ENCODE data around the gene AK1. TPM values are rescaled to one million over a fixed set of nuclear protein-coding genes. Genes with fewer than 3 reads are reported as not detected.

The AK1 gene
- total and polyA plus RNA-seq, 4 donors: 63.8 to 386 (median 113) TPM

GRCh38 chr9:127912882-127913281, 35.4 kb upstream of the AK1 start:
- DNase-seq (peak; percentile 49 to 83 (median 68)), ATAC-seq (ENCODE audit: insufficient read depth, low FRiP score) (peak; percentile 13)
- Histone ChIP-seq H3K36me3 (ENCODE audit: control insufficient read depth in 4 of 4, insufficient read depth in 4 of 4, low read length in 4 of 4) (peaks cover 2 to 34% (median 4%) of the 10 kb centered on the region in 4 donors), H3K4me1 (ENCODE audit: control insufficient read depth in 5 of 5, insufficient read depth in 5 of 5, low read length in 5 of 5) (peaks cover 0 to 15% (median 8%) of the 10 kb centered on the region in 5 donors), H3K4me3 (no peak overlapping the region), H3K27me3 (ENCODE audit: control insufficient read depth in 3 of 3, insufficient read depth in 3 of 3, low read length in 2 of 3) (no peaks in the 10 kb centered on the region), H3K9me3 (ENCODE audit: control insufficient read depth in 4 of 4, insufficient read depth in 3 of 4, low read length in 3 of 4) (no peaks in the 10 kb centered on the region), H3K27ac (ENCODE audit: low read depth in 1 of 2, low read length in 1 of 2) (peak overlapping the region in 1 of 2 donors; percentile 48), H3K9ac (ENCODE audit: insufficient read depth in 1 of 2, low read length in 2 of 2) (no peak overlapping the region)
- no peak for TF ChIP-seq CTCF (IDR thresholded peaks at IDR 0.05; ENCODE audit: control extremely low read depth, extremely low read depth)
- 69 to 76% methylated on average over 5 of the region's 5 CpGs for WGBS, 2 donors

GRCh38 chr9:127912296-127912695, 34.8 kb upstream of the AK1 start:
- ATAC-seq (ENCODE audit: insufficient read depth, low FRiP score): no peak
- no peaks in the 10 kb centered on the region for H3K27me3 ChIP-seq (ENCODE audit: control insufficient read depth in 3 of 3, insufficient read depth in 3 of 3, low read length in 2 of 3)

GRCh38 chr9:127910613-127911205, 33.2 kb upstream of the AK1 start:
- Histone ChIP-seq H3K4me3 (no peak overlapping the region), H3K36me3 (ENCODE audit: control insufficient read depth in 4 of 4, insufficient read depth in 4 of 4, low read length in 4 of 4) (peaks cover 2 to 36% (median 4%) of the 10 kb centered on the region in 4 donors), H3K9ac (ENCODE audit: insufficient read depth in 1 of 2, low read length in 2 of 2) (no peak overlapping the region), H3K4me1 (ENCODE audit: control insufficient read depth in 5 of 5, insufficient read depth in 5 of 5, low read length in 5 of 5) (peaks cover 0 to 24% (median 14%) of the 10 kb centered on the region in 5 donors), H3K9me3 (ENCODE audit: control insufficient read depth in 4 of 4, insufficient read depth in 3 of 4, low read length in 3 of 4) (no peaks in the 10 kb centered on the region), H3K27me3 (ENCODE audit: control insufficient read depth in 3 of 3, insufficient read depth in 3 of 3, low read length in 2 of 3) (no peaks in the 10 kb centered on the region), H3K27ac (ENCODE audit: low read depth in 1 of 2, low read length in 1 of 2) (peak overlapping the region in 1 of 2 donors; percentile 37)
- peak in 1 of 3 donors; percentile 37 for DNase-seq
- TF ChIP-seq CTCF (IDR thresholded peaks at IDR 0.05; ENCODE audit: control extremely low read depth, extremely low read depth): no peak
- ATAC-seq (ENCODE audit: insufficient read depth, low FRiP score): no peak
- 61 to 76% methylated on average over 6 of the region's 6 CpGs for WGBS, 2 donors

More at GRCh38 chr9:127912296-127912695, 34.8 kb upstream of the AK1 start:
- 91 to 94% methylated on average over 31 of the region's 31 CpGs for WGBS, 2 donors
- DNase-seq: no peak
- peaks cover 2 to 36% (median 4%) of the 10 kb centered on the region in 4 donors for H3K36me3 ChIP-seq (ENCODE audit: control insufficient read depth in 4 of 4, insufficient read depth in 4 of 4, low read length in 4 of 4)
- no peak overlapping the region for H3K9ac ChIP-seq (ENCODE audit: insufficient read depth in 1 of 2, low read length in 2 of 2)
- TF ChIP-seq CTCF (IDR thresholded peaks at IDR 0.05; ENCODE audit: control extremely low read depth, extremely low read depth): no peak
- no peaks in the 10 kb centered on the region for H3K9me3 ChIP-seq (ENCODE audit: control insufficient read depth in 4 of 4, insufficient read depth in 3 of 4, low read length in 3 of 4)
- no peak overlapping the region for H3K4me3 ChIP-seq
- H3K27ac ChIP-seq (ENCODE audit: low read depth in 1 of 2, low read length in 1 of 2): peak overlapping the region in 1 of 2 donors; percentile 48
- H3K4me1 ChIP-seq (ENCODE audit: control insufficient read depth in 5 of 5, insufficient read depth in 5 of 5, low read length in 5 of 5): peaks cover 0 to 13% (median 8%) of the 10 kb centered on the region in 5 donors

All from lung (tissue), 12 donors.